ENCODE results near the gene MGAT5B. TPM values are rescaled to one million over a fixed set of nuclear protein-coding genes. Genes with fewer than 3 reads are reported as not detected.
"Not testable (repeated sequence)": the region's sequence is repeated elsewhere in the genome, so short reads cannot be mapped to it uniquely, and the experiment has no call there.

Gene MGAT5B
- total and polyA plus RNA-seq, 9 of the 15 experiments (the other 6 are each of a cell fraction or from before 2014, with no cell fraction given): 0.09 to 0.43 (median 0.18) TPM; not detected in 4

DNA sequence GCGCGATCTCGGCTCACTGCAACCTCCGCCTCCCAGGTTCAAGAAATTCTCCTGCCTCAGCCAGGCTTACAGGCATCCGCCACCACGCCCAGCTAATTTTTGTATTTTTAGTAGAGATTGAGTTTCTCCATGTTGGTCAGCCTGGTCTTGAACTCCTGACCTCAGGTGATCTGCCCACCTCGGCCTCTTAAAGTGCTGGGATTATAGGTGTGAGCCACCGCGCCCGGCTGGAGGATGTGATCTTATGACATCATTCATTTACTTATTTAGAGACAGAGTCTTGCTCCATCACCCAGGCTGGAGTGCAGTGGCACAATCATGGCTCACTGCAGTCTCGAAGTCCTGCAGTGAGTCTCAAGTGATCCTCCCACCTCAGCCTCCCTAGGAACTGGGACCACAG lies 19.0 kb upstream of the MGAT5B start:
- H3K36me3 ChIP-seq (ENCODE audit: control insufficient read depth, insufficient read depth, low read length); FAIRE-seq; POLR2A ChIA-PET; H3K27me3 ChIP-seq (ENCODE audit: control insufficient read depth in 2 of 2, insufficient read depth in 2 of 2, low read length in 2 of 2); BruUV-seq (replicated peaks); ATAC-seq; H3K79me2 ChIP-seq (ENCODE audit: control insufficient read depth, insufficient read depth, low read length); H3K9me3 ChIP-seq (replicated peaks; ENCODE audit: control insufficient read depth, insufficient read depth, low read depth, low read length); DNase-seq (ENCODE audit: extremely low read depth in 1 of 4, low spot score in 3 of 4); in situ Hi-C loops (cut with MboI); H3K4me3 ChIP-seq; H4K20me1 ChIP-seq (replicated peaks; ENCODE audit: control insufficient read depth, insufficient read depth, low read length); intact Hi-C loops (cut with micrococcal nuclease); CTCF ChIA-PET (ENCODE audit: low intra/inter-chr PET ratio); H3K9me1 ChIP-seq (ENCODE audit: control insufficient read depth, insufficient read depth, low read length): not testable (repeated sequence)
- peak overlapping the region in 1 of 2 experiments; percentile 35; a peak in 1 of 4 replicates for H3K9ac ChIP-seq (ENCODE audit: insufficient read depth in 1 of 2, low read depth in 2 of 2, low read length in 2 of 2)
- H3K4me1 ChIP-seq (replicated peaks in 1 of 2; ENCODE audit: control insufficient read depth in 2 of 2, insufficient read depth in 2 of 2, low read length in 2 of 2): peaks cover 29 to 47% of the 10 kb centered on the region in 2 experiments; a peak in 4 of 5 replicates
- H2AFZ ChIP-seq (ENCODE audit: low read depth, low read length): peak overlapping the region; percentile 18; the same call in 1 of the 2 replicates
- peak; percentile 58; the same call in 1 of the 2 replicates for TF ChIP-seq ADNP (tag; IDR thresholded peaks at IDR 0.05)
- TF ChIP-seq, protein P1, sequence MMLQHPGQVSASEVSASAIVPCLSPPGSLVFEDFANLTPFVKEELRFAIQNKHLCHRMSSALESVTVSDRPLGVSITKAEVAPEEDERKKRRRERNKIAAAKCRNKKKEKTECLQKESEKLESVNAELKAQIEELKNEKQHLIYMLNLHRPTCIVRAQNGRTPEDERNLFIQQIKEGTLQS (IDR thresholded peaks at IDR 0.05): peak; percentile 43; the same call in 1 of the 2 replicates
- TF ChIP-seq, protein P1 (CRISPR knock-in tag; conservative IDR thresholded peaks at IDR 0.05): not testable (repeated sequence)
- 0 out of 2 replicates have a peak, but pooled peaks have one; percentile 57 for TF ChIP-seq ZNF609 (CRISPR knock-in tag; IDR thresholded peaks at IDR 0.05; ENCODE audit: borderline replicate concordance)
- H3K4me2 ChIP-seq (ENCODE audit: insufficient read depth, low read length): peak overlapping the region; percentile 25; the same call in 1 of the 2 replicates
- H3K27ac ChIP-seq (ENCODE audit: extremely low read depth, low read depth, low read length): peak overlapping the region; percentile 3; the same call in 1 of the 3 replicates
- 29% methylated on average over 8 of the region's 11 CpGs for WGBS (ENCODE audit: insufficient coverage, low coverage, missing lambda C conversion rate)
